ENCODE data around the gene RASL10A.
"Not testable (repeated sequence)": the region's sequence is repeated elsewhere in the genome, so short reads cannot be mapped to it uniquely, and the experiment has no call there.

RASL10A gene

GRCh38 chr22:29315286-29316140 lies at the start of gene RASL10A:
RASL10A (minus strand) TSS chr22:29315697; CDS start chr22:29315246, 451 bp downstream.
- peak; percentile 91 for DNase-seq (ENCODE audit: low spot score)

DNA sequence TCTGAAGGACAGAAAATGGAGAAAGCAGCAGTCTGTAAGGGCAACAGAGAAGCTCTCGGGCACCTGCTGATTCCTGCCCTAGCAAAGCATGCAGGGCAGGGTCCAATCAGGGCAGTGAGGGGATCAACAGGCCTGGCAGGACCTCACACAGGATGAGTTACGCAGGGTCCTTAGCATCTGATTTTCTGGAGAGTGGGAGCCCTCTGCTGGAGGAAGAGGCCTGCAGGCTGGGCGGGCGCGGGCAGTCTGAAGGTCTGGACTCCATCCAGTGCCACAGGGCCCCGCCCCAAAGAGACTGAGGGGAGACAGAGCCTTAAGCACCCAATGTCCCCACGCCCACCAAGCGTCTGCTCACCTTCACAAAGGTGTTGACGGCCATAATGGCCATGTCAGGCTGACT lies 44.0 kb upstream of the RASL10A start:
- DNase-seq (ENCODE audit: low spot score), result peak; percentile 64

GRCh38 chr22:29357193-29357890 lies 41.8 kb upstream of the RASL10A start:
- not testable (repeated sequence) for DNase-seq (ENCODE audit: low spot score)

DNA sequence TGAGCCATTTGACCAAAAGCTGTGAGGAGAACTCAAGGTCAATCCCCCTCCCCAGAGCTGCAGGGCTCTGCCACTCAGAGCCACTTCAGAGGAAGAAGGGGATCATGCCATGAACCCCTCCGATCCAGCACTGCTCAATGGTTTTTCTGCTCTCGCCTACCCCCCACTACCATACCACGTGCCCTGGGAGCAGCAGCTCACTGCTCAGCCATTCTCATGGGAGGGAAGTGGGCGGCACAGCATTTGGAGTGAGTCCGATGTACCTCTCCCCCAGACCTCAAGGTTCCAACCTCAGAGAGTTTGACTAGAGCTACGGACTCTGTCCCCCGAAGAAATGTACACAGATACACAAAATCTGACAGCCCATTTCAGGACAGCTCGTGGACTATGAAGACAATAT lies 38.4 kb upstream of the RASL10A start:
- no peak for DNase-seq (ENCODE audit: low spot score)

DNA sequence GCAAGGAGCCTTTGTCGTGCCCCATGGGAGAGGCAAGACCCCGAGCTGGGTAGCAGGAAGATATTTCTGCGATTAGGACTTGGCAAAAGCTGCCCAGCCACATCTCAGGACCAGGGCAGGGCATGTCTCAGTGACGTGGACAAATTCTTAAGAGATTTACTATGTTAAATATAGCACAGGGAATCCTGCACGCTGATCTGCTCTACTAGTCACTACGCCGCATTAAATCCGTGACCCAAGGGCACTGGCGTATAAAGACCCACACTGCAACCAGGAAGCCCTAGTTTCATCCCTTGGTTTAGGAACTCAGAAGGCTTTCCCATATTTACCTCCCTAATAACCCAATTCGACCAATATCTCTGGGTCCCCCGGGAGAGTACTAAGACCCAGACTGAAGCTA lies 37.8 kb upstream of the RASL10A start:
- no peak for DNase-seq (ENCODE audit: low spot score)

GRCh38 chr22:29352778-29353177 lies 37.3 kb upstream of the RASL10A start:
- no peak for DNase-seq (ENCODE audit: low spot score)

GRCh38 chr22:29351891-29352290 lies 36.4 kb upstream of the RASL10A start:
- DNase-seq (ENCODE audit: low spot score), result no peak

GRCh38 chr22:29351042-29351441 lies 35.5 kb upstream of the RASL10A start:
- DNase-seq (ENCODE audit: low spot score), result no peak

GRCh38 chr22:29348956-29349355 lies 33.5 kb upstream of the RASL10A start:
- DNase-seq (ENCODE audit: low spot score), result no peak

- DNase-seq (ENCODE audit: low spot score), result no peak
Measured at GRCh38 chr22:29348041-29348440, 32.5 kb upstream of the RASL10A start.

DNA sequence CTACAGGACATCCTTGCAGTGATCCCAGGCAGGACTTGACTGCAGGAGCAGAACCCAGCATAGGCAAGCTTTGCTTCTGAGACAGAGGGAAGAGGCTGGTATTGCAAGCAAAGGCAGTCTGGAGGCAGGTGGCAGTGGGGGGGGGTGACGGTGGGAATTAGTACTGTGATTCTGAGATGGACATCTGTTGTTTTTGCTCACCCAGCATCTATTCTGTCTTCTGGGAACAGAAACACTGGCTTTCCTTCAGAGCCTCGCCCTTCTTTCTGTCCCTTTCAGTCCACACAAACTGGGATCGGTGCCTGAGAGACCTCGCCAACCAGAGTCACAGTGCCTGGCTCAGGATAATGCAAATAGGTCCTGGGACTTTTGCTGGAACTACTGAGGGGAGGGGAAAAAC lies 31.2 kb upstream of the RASL10A start:
- no peak for DNase-seq (ENCODE audit: low spot score)

GRCh38 chr22:29345932-29346331 lies 30.4 kb upstream of the RASL10A start:
- no peak for DNase-seq (ENCODE audit: low spot score)

GRCh38 chr22:29344889-29345288 lies 29.4 kb upstream of the RASL10A start:
- not testable (repeated sequence) for DNase-seq (ENCODE audit: low spot score)

DNA sequence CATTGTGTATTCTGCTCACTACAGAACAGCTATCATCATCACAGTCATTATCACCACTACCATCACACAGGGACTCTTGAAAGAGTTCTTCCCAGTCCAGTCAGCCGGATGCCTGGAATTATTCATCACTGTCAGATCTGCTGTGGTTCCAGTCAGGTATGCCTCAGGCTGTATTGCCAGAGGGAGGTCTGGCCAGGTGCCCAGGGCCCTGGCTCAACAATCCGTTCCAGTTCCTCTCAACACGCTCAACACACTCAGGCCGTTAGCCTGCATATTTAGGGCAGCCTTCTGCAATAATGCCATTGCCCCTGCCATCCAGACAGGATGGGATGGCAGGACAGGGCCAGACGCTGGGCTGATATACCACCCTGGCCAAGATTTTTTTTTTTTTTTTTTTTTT lies 28.6 kb upstream of the RASL10A start:
- DNase-seq (ENCODE audit: low spot score), result no peak

DNA sequence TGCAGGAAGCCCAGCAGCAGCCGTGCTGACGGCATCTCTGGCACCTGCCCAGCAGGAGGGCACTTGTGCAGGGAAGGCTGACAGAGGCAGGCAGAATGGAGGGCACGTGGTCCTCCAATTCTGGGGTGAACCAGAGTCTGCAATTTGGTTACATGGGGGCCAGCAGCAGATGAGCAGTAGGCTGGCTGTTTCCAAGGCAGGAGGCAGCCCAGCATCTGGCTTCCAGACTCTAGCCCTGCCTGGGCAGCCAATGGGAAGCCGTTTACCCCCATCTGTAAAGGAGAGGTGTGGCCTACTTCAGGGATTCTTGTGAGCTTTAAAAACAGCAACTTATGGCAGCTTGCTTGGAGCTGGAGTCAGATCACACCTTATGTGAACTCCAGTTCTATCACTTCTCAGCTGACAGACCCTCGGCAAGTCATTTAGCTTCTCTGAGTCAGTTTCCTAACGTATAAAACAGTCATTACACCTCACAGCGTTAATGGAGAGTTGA lies 27.9 kb upstream of the RASL10A start:
- DNase-seq (ENCODE audit: low spot score), result no peak

DNA sequence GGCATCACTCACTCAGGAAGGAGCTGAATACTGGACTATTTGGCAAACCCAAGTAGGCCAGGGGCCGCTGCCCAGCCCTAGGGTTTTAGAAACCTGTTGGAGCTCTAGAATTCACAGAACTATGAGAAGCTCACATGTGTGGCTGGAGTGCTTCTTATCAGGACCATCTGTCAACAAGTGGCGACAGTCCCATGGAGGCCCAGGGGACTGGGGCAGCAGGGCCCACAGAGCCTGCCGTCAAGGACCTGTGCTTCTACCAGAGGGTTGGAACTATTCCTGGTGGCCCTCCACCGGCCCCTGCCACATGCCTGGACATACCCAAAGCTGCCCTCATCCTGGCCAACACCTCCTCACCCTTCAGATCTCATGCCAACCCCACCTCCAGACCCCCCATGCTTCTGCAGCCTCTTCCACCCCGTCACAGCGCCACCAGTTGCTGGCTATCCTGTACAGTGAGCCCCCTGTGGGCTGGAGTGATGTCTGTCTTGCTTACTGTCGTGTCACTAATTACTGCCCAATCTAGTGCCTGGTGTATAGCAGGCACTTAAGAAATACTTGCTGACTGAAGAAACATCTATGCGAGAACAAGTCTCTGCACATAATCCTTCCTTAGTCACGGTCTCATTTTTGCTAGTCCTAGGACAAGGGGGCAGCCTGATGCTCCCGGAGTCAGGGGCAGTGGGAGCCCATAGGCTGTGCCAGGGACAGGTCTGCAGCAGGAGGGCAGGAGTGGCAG lies 27.2 kb upstream of the RASL10A start:
- peak; percentile 62 for DNase-seq (ENCODE audit: low spot score)

DNA sequence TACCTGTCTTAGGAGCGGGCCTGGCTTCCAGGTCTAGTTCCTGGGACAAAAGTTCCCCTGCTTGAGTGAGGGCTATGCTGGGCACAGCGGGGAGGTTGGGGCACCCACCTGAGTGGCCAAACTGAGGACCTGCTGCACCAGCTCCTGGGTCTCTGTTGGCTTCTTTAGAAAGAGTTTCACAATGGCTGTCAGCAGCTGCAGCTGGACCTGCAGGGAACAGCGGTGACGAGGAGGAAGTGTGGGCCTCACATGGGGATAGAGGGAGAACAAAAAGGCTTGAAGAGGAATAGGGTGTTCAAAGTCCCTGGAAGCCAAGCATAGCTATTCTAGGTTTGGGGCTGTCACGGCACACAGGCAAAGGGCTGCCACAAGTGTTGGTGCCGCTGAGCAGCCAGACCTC lies 26.7 kb upstream of the RASL10A start:
- DNase-seq (ENCODE audit: low spot score), result no peak

DNA sequence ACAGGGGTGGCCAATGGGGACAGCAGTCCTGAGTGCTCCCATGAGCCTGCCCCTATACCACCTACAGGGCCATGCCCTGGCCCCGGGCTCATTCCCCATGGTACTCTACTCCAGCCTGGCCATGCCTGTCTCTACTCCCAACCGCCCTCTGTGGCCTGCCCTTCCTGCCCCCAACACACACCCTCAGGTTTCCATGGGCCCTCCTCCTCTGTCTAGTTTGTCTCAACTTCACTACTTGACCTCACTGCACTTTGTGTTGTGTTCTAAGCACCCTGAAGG lies 26.3 kb upstream of the RASL10A start:
- DNase-seq (ENCODE audit: low spot score), result no peak

GRCh38 chr22:29341056-29341848 lies 25.8 kb upstream of the RASL10A start:
- no peak for DNase-seq (ENCODE audit: low spot score)

- no peak for DNase-seq (ENCODE audit: low spot score)
Measured at GRCh38 chr22:29340566-29340965, 25.1 kb upstream of the RASL10A start.

GRCh38 chr22:29339381-29340235 lies 24.1 kb upstream of the RASL10A start:
- no peak for DNase-seq (ENCODE audit: low spot score)

Data from HuH-7.5 (cell line).